ENCODE measurements around the gene NLRC5. TPM values are rescaled to one million over a fixed set of nuclear protein-coding genes. Genes with fewer than 3 reads are reported as not detected.
A peak's percentile ranks its signal among the peaks of the same experiment; 100 is the strongest.
"Not testable (repeated sequence)": the region's sequence is repeated elsewhere in the genome, so short reads cannot be mapped to it uniquely, and the experiment has no call there.

NLRC5 gene
- total RNA-seq, 1 donor from 2014 or later: 9.8 TPM

- intact Hi-C loops (cut with micrococcal nuclease): no loop called here
- ATAC-seq (no peak), DNase-seq (no peak)
Observed at GRCh38 chr16:57104706-57105105, 115.3 kb downstream of the NLRC5 start.

GRCh38 chr16:57105184-57105583, 115.8 kb downstream of the NLRC5 start:
- DNase-seq (no peak), ATAC-seq (no peak)
- intact Hi-C loops (cut with micrococcal nuclease): no loop called here

- DNase-seq (peak; percentile 59), ATAC-seq (peak; percentile 62)
- intact Hi-C loops (cut with micrococcal nuclease): no loop called here
Observed at GRCh38 chr16:57106767-57107166, 117.4 kb downstream of the NLRC5 start.

- DNase-seq (no peak), ATAC-seq (no peak)
- intact Hi-C loops (cut with micrococcal nuclease): no loop called here
Observed at GRCh38 chr16:57107321-57107922, 118.1 kb downstream of the NLRC5 start.

- intact Hi-C loops (cut with micrococcal nuclease): no loop called here
- ATAC-seq (no peak), DNase-seq (no peak)
Observed at GRCh38 chr16:57108432-57108831, 119.1 kb downstream of the NLRC5 start.

GRCh38 chr16:57109259-57110105, 120.1 kb downstream of the NLRC5 start:
- DNase-seq: not testable (repeated sequence)

GRCh38 chr16:57110937-57111336, 121.6 kb downstream of the NLRC5 start:
- ATAC-seq: no peak
- no peak for DNase-seq
- intact Hi-C loops (cut with micrococcal nuclease): no loop called here

More at GRCh38 chr16:57109259-57110105, 120.1 kb downstream of the NLRC5 start:
- ATAC-seq; intact Hi-C loops (cut with micrococcal nuclease): not testable (repeated sequence)

- intact Hi-C loops (cut with micrococcal nuclease): no loop called here
- DNase-seq (no peak), ATAC-seq (no peak)
Observed at GRCh38 chr16:57111420-57111819, 122.1 kb downstream of the NLRC5 start.

- DNase-seq (no peak), ATAC-seq (no peak)
- intact Hi-C loops (cut with micrococcal nuclease): no loop called here
Observed at GRCh38 chr16:57112403-57113041, 123.2 kb downstream of the NLRC5 start.

GRCh38 chr16:57113042-57113453, 123.7 kb downstream of the NLRC5 start:
- no peak for ATAC-seq
- intact Hi-C loops (cut with micrococcal nuclease): no loop called here
- DNase-seq: no peak

- intact Hi-C loops (cut with micrococcal nuclease): no loop called here
- no peak for DNase-seq
- no peak for ATAC-seq
Observed at GRCh38 chr16:57113664-57114063, 124.3 kb downstream of the NLRC5 start.

- ATAC-seq: no peak
- intact Hi-C loops (cut with micrococcal nuclease): no loop called here
Observed at GRCh38 chr16:57115168-57115513, 125.8 kb downstream of the NLRC5 start.

GRCh38 chr16:57115514-57116182, 126.3 kb downstream of the NLRC5 start:
- ATAC-seq (peak; percentile 94), DNase-seq (peak; percentile 85)
- intact Hi-C loops (cut with micrococcal nuclease): no loop called here

More at GRCh38 chr16:57115168-57115513, 125.8 kb downstream of the NLRC5 start:
- no peak for DNase-seq

GRCh38 chr16:57118461-57119084, 129.2 kb downstream of the NLRC5 start:
- intact Hi-C loops (cut with micrococcal nuclease): no loop called here
- ATAC-seq (no peak), DNase-seq (no peak)

GRCh38 chr16:57123216-57123973, 134.0 kb downstream of the NLRC5 start:
- DNase-seq: no peak
- ATAC-seq: no peak
- intact Hi-C loops (cut with micrococcal nuclease): no loop called here

GRCh38 chr16:57123974-57124674, 134.8 kb downstream of the NLRC5 start:
- no peak for ATAC-seq
- DNase-seq: no peak
- intact Hi-C loops (cut with micrococcal nuclease): no loop called here

GRCh38 chr16:57125376-57125775, 136.0 kb downstream of the NLRC5 start:
- DNase-seq: no peak
- intact Hi-C loops (cut with micrococcal nuclease): no loop called here
- ATAC-seq: no peak

- no peak for ATAC-seq
- no peak for DNase-seq
- intact Hi-C loops (cut with micrococcal nuclease): no loop called here
Observed at GRCh38 chr16:57125969-57126368, 136.6 kb downstream of the NLRC5 start.
